GM21825 (cell line): Measurements from ENCODE around the gene AUH.

Experiments used
- ATAC-seq: cut with Tn5 transposase; IDR thresholded peaks from one replicate; pipeline ENCODE4 v1.9.1; 2021; ENCODE audit warnings: mild to moderate bottlenecking, moderate library complexity; ENCODE audit not compliant: unreplicated experiment

The AUH gene

GRCh38 chr9:91193087-91193657 is 168.5 kb downstream of the AUH start:
- ATAC-seq, result peak; percentile 26

GRCh38 chr9:91192381-91193086 is 169.2 kb downstream of the AUH start:
- ATAC-seq, result peak; percentile 23

GRCh38 chr9:91191411-91192380 is 170.0 kb downstream of the AUH start:
- peak; percentile 50 for ATAC-seq

- ATAC-seq, result no peak
These were observed 171.7 kb downstream of the AUH start for GRCh38 chr9:91190062-91190461.

GRCh38 chr9:91188719-91189590 is 172.8 kb downstream of the AUH start:
- no peak for ATAC-seq

- ATAC-seq, result no peak
These were observed 173.8 kb downstream of the AUH start for GRCh38 chr9:91187965-91188344.

GRCh38 chr9:91187311-91187964 is 174.3 kb downstream of the AUH start:
- no peak for ATAC-seq

GRCh38 chr9:91186632-91187108 is 175.0 kb downstream of the AUH start:
- no peak for ATAC-seq

GRCh38 chr9:91185193-91185886 is 176.4 kb downstream of the AUH start:
- no peak for ATAC-seq

- ATAC-seq, result no peak
These were observed 179.1 kb downstream of the AUH start for GRCh38 chr9:91182429-91183225.

- ATAC-seq, result no peak
These were observed 180.2 kb downstream of the AUH start for GRCh38 chr9:91181541-91181940.

- ATAC-seq, result no peak
These were observed 180.8 kb downstream of the AUH start for GRCh38 chr9:91180930-91181268.

GRCh38 chr9:91180240-91180929 is 181.3 kb downstream of the AUH start:
- no peak for ATAC-seq

GRCh38 chr9:91179237-91180138 is 182.2 kb downstream of the AUH start:
- no peak for ATAC-seq

GRCh38 chr9:91178281-91179236 is 183.2 kb downstream of the AUH start:
- no peak for ATAC-seq

GRCh38 chr9:91177661-91178280 is 183.9 kb downstream of the AUH start:
- no peak for ATAC-seq
